Smooth muscle cell (in vitro differentiated cells): Measurements from ENCODE around the gene PTH1R. TPM values are rescaled to one million over a fixed set of nuclear protein-coding genes. Genes with fewer than 3 reads are reported as not detected.
A peak's percentile ranks its signal among the peaks of the same experiment; 100 is the strongest.

Source experiments
- DNase-seq: peaks from one replicate; lab custom pipeline; 2025; ENCODE audit not compliant: unreplicated experiment; lab: John Stamatoyannopoulos, UW
- H2AFZ ChIP-seq: fragments of 200-600 bp; sonication (generic); 2 replicates; pipeline ENCODE4 v1.6.0; 2016; ENCODE audit warnings: antibody characterized with exemption, low read depth, mild to moderate bottlenecking
- H3F3A ChIP-seq: fragments of 200-600 bp; sonication (generic); 2 replicates; pipeline ENCODE4 v1.6.0; 2017; ENCODE audit warnings: antibody characterized with exemption, low read depth
- H3K27ac ChIP-seq: fragments of 200-600 bp; sonication (generic); 2 replicates; pipeline ENCODE4 v1.5.1; 2016; ENCODE audit warnings: low read depth, mild to moderate bottlenecking
- H3K27me3 ChIP-seq: fragments of 200-600 bp; sonication (generic); 2 replicates; pipeline ENCODE4 v1.6.1; 2016; ENCODE audit warnings: low read depth, mild to moderate bottlenecking
- H3K36me3 ChIP-seq: fragments of 200-600 bp; sonication (generic); 2 replicates; pipeline ENCODE4 v1.5.1; 2016; ENCODE audit warnings: low read depth
- H3K4me1 ChIP-seq: fragments of 200-600 bp; sonication (generic); 2 replicates; pipeline ENCODE4 v1.5.1; 2016; ENCODE audit warnings: low read depth
- H3K4me2 ChIP-seq: fragments of 200-600 bp; sonication (generic); 2 replicates; pipeline ENCODE4 v1.6.0; 2016; ENCODE audit warnings: mild to moderate bottlenecking
- H3K4me3 ChIP-seq: fragments of 200-600 bp; sonication (generic); 2 replicates; pipeline ENCODE4 v1.5.1; 2016; ENCODE audit warnings: mild to moderate bottlenecking
- H3K79me2 ChIP-seq: fragments of 200-600 bp; sonication (generic); 2 replicates; pipeline ENCODE4 v1.6.0; 2016; ENCODE audit warnings: low read depth, mild to moderate bottlenecking
- H3K9ac ChIP-seq: fragments of 200-600 bp; sonication (generic); 2 replicates; pipeline ENCODE4 v1.6.0; 2016; ENCODE audit warnings: low read depth
- H3K9me3 ChIP-seq: fragments of 200-600 bp; sonication (generic); replicated peaks from 2 replicates; pipeline ENCODE4 v1.5.1; 2016; ENCODE audit warnings: low read depth
- H4K20me1 ChIP-seq: fragments of 200-600 bp; sonication (generic); 2 replicates; pipeline ENCODE4 v1.6.0; 2016; ENCODE audit warnings: low read depth
- WGBS: methylation state at CpG from one replicate; pipeline ENCODE4 v1.1.7; 2016; ENCODE audit warnings: low lambda C conversion rate; 5-methylcytosine and 5-hydroxymethylcytosine counted together
- polyA plus RNA-seq: library from polyadenylated mRNA; unstranded; fragments of >200 nt; fragmentation: Nextera tagmentation; extraction: Ambion mirVana; gene quantifications from 2 replicates; pipeline ENCODE4 v1.2.1, GENCODE V29; 2016
- total RNA-seq: library from RNA; depleted of rRNA; stranded (reverse); fragments of >200 nt; gene quantifications from 2 replicates; pipeline ENCODE4 v1.2.3, GENCODE V29; 2014
- TF ChIP-seq, protein P1 (sequence below): fragments of 200-600 bp; sonication (generic); IDR thresholded peaks from 2 replicates; pipeline ENCODE4 v1.5.1; 2017; ENCODE audit warnings: borderline replicate concordance, mild to moderate bottlenecking, antibody characterized with exemption; ENCODE audit not compliant: insufficient read depth, poor library complexity, severe bottlenecking

PTH1R gene
- total and polyA plus RNA-seq, 2 experiments from 2014 or later: 17.7 to 50.6 TPM

DNA sequence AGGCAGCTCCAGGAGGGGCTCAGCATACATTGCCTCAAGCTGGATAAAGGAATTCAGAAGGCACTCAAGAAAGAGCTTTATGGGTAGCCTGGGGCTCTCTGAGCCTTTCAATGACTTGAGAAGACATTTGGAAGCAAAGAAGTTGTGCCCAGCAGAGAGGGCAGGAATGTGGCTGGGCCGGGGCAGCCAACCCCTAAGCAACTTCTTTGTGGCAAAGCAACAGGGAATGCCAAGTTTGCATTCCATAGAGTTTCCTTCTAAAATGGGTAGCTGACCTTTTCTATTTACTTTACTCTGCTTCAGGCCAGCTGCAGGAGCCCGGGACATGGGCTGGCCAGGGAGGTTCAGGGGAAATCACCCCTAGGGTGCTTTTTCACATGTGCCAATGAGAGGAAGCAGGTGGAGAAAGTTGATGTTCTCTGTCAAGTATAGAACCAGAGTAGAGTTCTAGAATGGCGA, 53.5 kb downstream of the PTH1R start:
- Histone ChIP-seq H3K27ac (peak overlapping the region; percentile 10), H3K79me2 (peaks cover 43% of the 10 kb centered on the region), H2AFZ (no peak overlapping the region), H3K36me3 (no peaks in the 10 kb centered on the region), H3F3A (peaks cover 4% of the 10 kb centered on the region), H3K9ac (no peak overlapping the region), H3K4me2 (no peak overlapping the region), H3K4me1 (peaks cover 10% of the 10 kb centered on the region), H3K4me3 (no peak overlapping the region), H4K20me1 (peaks cover 89% of the 10 kb centered on the region), H3K9me3 (no peaks in the 10 kb centered on the region), H3K27me3 (no peaks in the 10 kb centered on the region)
- TF ChIP-seq, protein P1, sequence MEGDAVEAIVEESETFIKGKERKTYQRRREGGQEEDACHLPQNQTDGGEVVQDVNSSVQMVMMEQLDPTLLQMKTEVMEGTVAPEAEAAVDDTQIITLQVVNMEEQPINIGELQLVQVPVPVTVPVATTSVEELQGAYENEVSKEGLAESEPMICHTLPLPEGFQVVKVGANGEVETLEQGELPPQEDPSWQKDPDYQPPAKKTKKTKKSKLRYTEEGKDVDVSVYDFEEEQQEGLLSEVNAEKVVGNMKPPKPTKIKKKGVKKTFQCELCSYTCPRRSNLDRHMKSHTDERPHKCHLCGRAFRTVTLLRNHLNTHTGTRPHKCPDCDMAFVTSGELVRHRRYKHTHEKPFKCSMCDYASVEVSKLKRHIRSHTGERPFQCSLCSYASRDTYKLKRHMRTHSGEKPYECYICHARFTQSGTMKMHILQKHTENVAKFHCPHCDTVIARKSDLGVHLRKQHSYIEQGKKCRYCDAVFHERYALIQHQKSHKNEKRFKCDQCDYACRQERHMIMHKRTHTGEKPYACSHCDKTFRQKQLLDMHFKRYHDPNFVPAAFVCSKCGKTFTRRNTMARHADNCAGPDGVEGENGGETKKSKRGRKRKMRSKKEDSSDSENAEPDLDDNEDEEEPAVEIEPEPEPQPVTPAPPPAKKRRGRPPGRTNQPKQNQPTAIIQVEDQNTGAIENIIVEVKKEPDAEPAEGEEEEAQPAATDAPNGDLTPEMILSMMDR: no peak
- no peak for DNase-seq
- WGBS: 86% methylated on average over 3 of the region's 3 CpGs

DNA sequence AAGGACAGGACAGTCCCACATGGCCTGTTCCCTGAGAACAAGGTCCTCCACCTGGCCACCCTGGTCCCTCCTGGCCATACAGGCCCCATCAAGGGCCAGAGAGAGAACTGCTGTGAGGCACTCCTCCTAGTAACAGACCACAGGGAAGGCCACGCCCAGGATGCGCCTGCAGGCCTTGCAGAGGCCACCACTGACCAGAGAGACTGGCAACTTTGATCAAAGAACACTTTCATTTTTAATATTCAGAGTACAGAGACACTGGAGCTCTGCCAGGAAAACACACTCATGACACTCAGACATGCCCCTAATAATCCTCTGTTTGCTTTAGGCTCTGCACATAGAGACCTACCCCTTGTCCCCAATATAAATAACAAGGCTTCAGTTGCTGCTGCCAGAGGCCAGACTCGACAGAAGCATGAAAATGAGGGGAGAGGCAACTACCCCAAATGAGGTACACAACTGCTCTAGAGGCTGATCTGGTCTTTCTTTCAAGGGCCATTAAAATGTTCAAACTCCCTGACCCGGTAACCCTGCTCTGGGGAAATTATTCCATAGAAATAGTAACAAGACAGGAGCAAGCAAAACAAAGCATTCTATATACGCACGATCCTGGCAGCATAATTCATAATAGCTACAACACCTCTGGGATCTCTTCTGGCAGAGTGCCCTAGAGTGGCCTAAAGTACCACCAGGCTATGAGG, 54.3 kb downstream of the PTH1R start:
- 55% methylated on average over 6 of the region's 6 CpGs for WGBS
- no peak overlapping the region for H2AFZ ChIP-seq
- H3K4me2 ChIP-seq: peak overlapping the region; percentile 58
- H3K79me2 ChIP-seq: peaks cover 43% of the 10 kb centered on the region
- peaks cover 10% of the 10 kb centered on the region for H3F3A ChIP-seq
- TF ChIP-seq, protein P1: no peak
- H3K27me3 ChIP-seq: no peaks in the 10 kb centered on the region
- H4K20me1 ChIP-seq: peaks cover 89% of the 10 kb centered on the region
- H3K27ac ChIP-seq: peak overlapping the region; percentile 48
- peaks cover 13% of the 10 kb centered on the region for H3K4me1 ChIP-seq
- no peaks in the 10 kb centered on the region for H3K36me3 ChIP-seq
- no peaks in the 10 kb centered on the region for H3K9me3 ChIP-seq
- no peak for DNase-seq
- H3K4me3 ChIP-seq: no peak overlapping the region
- H3K9ac ChIP-seq: peak overlapping the region; percentile 6

DNA sequence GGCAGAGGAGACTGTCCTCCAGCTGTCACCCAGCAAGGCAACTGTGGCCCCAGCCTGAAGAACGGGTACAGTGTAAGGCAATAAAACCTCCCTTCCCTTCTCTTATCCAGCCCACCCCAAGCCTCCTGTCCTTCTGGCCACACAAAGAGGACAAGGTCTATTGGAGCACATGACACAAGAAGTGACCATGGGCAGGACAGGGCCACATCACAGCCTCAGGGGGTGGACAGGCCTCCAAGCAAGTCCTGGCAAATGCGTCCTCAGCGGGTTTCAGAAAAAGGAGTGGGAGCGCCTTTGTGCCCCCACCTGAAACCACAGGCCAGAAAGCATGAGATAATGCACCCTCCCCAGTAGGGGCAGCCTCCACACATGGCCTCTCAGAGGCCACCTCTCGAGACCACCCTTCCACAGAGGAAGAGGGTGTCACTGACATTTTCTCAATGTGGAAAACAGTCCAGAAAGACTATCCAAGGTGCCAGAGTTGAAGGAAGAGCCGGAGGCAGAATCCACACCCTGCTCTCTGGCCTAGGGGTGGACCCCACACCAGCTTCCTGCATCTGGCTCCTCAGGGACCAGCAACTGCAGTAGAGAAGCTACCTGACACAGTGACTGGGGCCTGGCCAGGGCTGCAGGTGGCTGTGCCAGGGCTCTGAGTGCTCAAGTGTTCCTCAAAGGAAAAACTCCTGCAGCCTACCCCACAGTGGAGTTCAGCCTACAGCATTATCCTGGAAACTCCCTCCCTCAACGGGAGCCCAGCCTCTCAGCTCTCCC, 55.1 kb downstream of the PTH1R start:
- H3K27me3 ChIP-seq: no peaks in the 10 kb centered on the region
- H4K20me1 ChIP-seq: peaks cover 88% of the 10 kb centered on the region
- H3K4me2 ChIP-seq: peak overlapping the region; percentile 58
- peaks cover 13% of the 10 kb centered on the region for H3K4me1 ChIP-seq
- WGBS: 83% methylated on average over 7 of the region's 7 CpGs
- no peaks in the 10 kb centered on the region for H3K9me3 ChIP-seq
- TF ChIP-seq, protein P1: no peak
- H3K9ac ChIP-seq: no peak overlapping the region
- peaks cover 10% of the 10 kb centered on the region for H3F3A ChIP-seq
- H3K27ac ChIP-seq: peak overlapping the region; percentile 48
- H3K4me3 ChIP-seq: no peak overlapping the region
- DNase-seq: no peak
- peaks cover 40% of the 10 kb centered on the region for H3K79me2 ChIP-seq
- no peak overlapping the region for H2AFZ ChIP-seq
- H3K36me3 ChIP-seq: no peaks in the 10 kb centered on the region
